Measurements from ENCODE around the gene PHRF1. TPM values are rescaled to one million over a fixed set of nuclear protein-coding genes. Genes with fewer than 3 reads are reported as not detected.

Gene PHRF1
- total and polyA plus RNA-seq, 2 of the 4 experiments (the other 2 are of a cell fraction) = 10.9 to 17.5 TPM

DNA sequence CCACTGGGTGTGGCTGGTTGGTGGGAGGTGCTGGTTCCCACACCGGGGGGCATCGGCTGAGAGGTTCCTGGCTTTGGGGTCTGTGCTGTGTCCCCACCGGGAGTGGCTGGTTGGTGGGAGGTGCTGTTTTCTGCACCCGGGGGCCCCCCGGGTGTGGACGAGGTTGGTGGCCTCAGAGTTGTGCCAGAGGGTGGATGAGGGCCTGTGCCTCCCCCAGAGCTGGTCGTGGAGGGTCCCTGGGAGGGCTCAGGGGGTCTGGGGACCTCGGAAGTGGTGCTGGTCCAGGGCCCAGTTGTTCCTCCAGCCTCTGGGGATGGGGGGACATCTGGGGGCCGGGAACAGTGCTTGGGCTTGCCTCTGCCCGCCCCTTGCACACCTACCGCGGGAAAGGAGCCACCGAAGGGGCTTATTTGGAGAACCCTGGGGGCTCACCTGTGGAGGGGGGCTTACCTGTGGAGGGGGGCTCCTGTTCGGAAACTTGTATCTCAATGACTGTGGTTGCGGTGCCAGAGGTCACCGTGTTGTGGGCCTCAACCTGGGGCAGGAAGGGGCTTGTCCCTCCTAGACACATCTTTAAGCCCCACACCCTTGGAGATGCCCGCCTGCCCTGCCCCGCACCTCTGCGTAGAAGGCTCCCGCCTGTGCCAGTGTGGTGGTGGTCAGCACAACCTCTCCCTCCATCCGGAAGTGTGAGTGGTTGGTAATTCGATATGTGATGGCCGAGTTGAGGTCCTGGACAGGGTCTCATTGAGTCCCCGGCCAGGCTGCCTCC lies 42.8 kb downstream of the PHRF1 start:
- TF ChIP-seq RFX5 (IDR thresholded peaks at IDR 0.05; ENCODE audit: low read depth, low read length) = no peak
- TF ChIP-seq MAFK (IDR thresholded peaks at IDR 0.05; ENCODE audit: low read depth, low read length) = no peak
- no peak for TF ChIP-seq RCOR1 (IDR thresholded peaks at IDR 0.05; ENCODE audit: insufficient replicate concordance, low read length)
- TF ChIP-seq ELK1 (IDR thresholded peaks at IDR 0.05; ENCODE audit: borderline replicate concordance, low read depth, low read length) = no peak
- no peak for TF ChIP-seq CEBPB (IDR thresholded peaks at IDR 0.05; ENCODE audit: low read depth, low read length)
- no peak for TF ChIP-seq SMC3 (IDR thresholded peaks at IDR 0.05; ENCODE audit: low read depth, low read length)
- no peak for TF ChIP-seq FOS (IDR thresholded peaks at IDR 0.05; ENCODE audit: low read depth, low read length)
- TF ChIP-seq RAD21 (IDR thresholded peaks at IDR 0.05; ENCODE audit: low read length) = no peak
- H2AFZ ChIP-seq (replicated peaks; ENCODE audit: low read length, poor library complexity) = no peak overlapping the region
- no peak overlapping the region for H2BK15ac ChIP-seq (ENCODE audit: low read depth, low read length)
- H3K79me1 ChIP-seq (ENCODE audit: low read depth in 1 of 2, low read length in 2 of 2) = peaks cover 2 to 25% of the 10 kb centered on the region in 2 experiments; a peak in 3 of 4 replicates
- no peak overlapping the region for H2AK5ac ChIP-seq (ENCODE audit: low read depth, low read length)
- H4K8ac ChIP-seq (ENCODE audit: low read depth in 2 of 2, low read length in 2 of 2) = no peak overlapping the region
- H4K5ac ChIP-seq (ENCODE audit: low read depth, low read length) = no peak overlapping the region
- H3K9me1 ChIP-seq (ENCODE audit: insufficient read depth, low read length) = 0 out of 2 replicates have a peak, but pooled peaks cover 3% of the 10 kb centered on the region
- CTCF ChIA-PET = no interaction called here
- H3K27me3 ChIP-seq (ENCODE audit: control insufficient read depth, insufficient read depth, low read length) = no peaks in the 10 kb centered on the region
- H3K9me3 ChIP-seq (ENCODE audit: control insufficient read depth, insufficient read depth, low read length) = no peaks in the 10 kb centered on the region
- peaks cover 8% of the 10 kb centered on the region; the same call in 1 of the 2 replicates for H3K36me3 ChIP-seq (ENCODE audit: control insufficient read depth, insufficient read depth, low read length)
- POLR2A ChIA-PET (ENCODE audit: unreplicated experiment) = no interaction called here
- no peak overlapping the region for H4K91ac ChIP-seq (ENCODE audit: insufficient read depth, low read depth, low read length)
- H4K20me1 ChIP-seq (ENCODE audit: insufficient read depth, low read length) = peaks cover 12% of the 10 kb centered on the region
- no peak overlapping the region for H3K27ac ChIP-seq (ENCODE audit: insufficient read depth, low read length)
- H3K23ac ChIP-seq (ENCODE audit: low read depth, low read length) = no peak overlapping the region
- H3K4me2 ChIP-seq (ENCODE audit: low read depth, low read length) = no peak overlapping the region
- in situ Hi-C loops (cut with MboI; ENCODE audit: low sequenced_read_pairs) (no loop called here), dilution Hi-C loops (cut with HindIII; ENCODE audit: low sequenced_read_pairs, unreplicated experiment) (no loop called here), intact Hi-C loops (cut with micrococcal nuclease) (no loop called here)
- ATAC-seq (ENCODE audit: low read depth) (no peak), DNase-seq (no peak)
- no peak overlapping the region for H2BK120ac ChIP-seq (ENCODE audit: low read depth, low read length)
- H3K18ac ChIP-seq (ENCODE audit: low read depth, low read length) = no peak overlapping the region
- no peak overlapping the region for H3K4me3 ChIP-seq (ENCODE audit: insufficient read depth, low read depth, low read length)
- no peak overlapping the region for H2BK5ac ChIP-seq (ENCODE audit: low read depth, low read length, poor library complexity, severe bottlenecking)
- no TSS peak for BruUV-seq (replicated peaks)
- peaks cover 4% of the 10 kb centered on the region; the same call in 1 of the 2 replicates for H3K4me1 ChIP-seq (ENCODE audit: control insufficient read depth, insufficient read depth, low read length)
- no peak overlapping the region for H3K56ac ChIP-seq (ENCODE audit: extremely low read depth, insufficient read depth, low read length)
- no CpG with 5 or more reads among the region's 24 CpGs for WGBS, 2 experiments (ENCODE audit: extremely low coverage in 2 of 2, insufficient read length in 1 of 2)
- H3K14ac ChIP-seq (replicated peaks; ENCODE audit: low read depth, low read length) = no peak overlapping the region
- H2AK9ac ChIP-seq (replicated peaks; ENCODE audit: low read depth, low read length, poor library complexity) = no peak overlapping the region
- no peak overlapping the region for H3K4ac ChIP-seq (ENCODE audit: low read depth, low read length)
- H3K9ac ChIP-seq (ENCODE audit: low read depth, low read length) = no peak overlapping the region
- H2BK20ac ChIP-seq (ENCODE audit: low read depth, low read length) = no peak overlapping the region

Measured in IMR-90 (cell line).